HG03159 (cell line): ENCODE data around the gene UBE2H.
"Not testable (repeated sequence)": the region's sequence is repeated elsewhere in the genome, so short reads cannot be mapped to it uniquely, and the experiment has no call there.

Source experiments
- ATAC-seq: cut with Tn5 transposase; IDR thresholded peaks from one replicate; pipeline ENCODE4 v1.9.1; 2021; ENCODE audit warnings: mild to moderate bottlenecking, moderate library complexity; ENCODE audit not compliant: unreplicated experiment

Gene UBE2H

GRCh38 chr7:129952653-129953560 is at the start of gene UBE2H:
Gene UBE2H (minus strand): TSS chr7:129952960. CDS start chr7:129952555, 405 bp downstream.
- ATAC-seq: peak; percentile 63

GRCh38 chr7:129998446-129998845 is 45.7 kb upstream of the UBE2H start:
- ATAC-seq: no peak

GRCh38 chr7:129997285-129997684 is 44.5 kb upstream of the UBE2H start:
- ATAC-seq: no peak

- no peak for ATAC-seq
Observed at GRCh38 chr7:129993275-129993674, 40.5 kb upstream of the UBE2H start.

- ATAC-seq: no peak
Observed at GRCh38 chr7:129990403-129991192, 37.8 kb upstream of the UBE2H start.

GRCh38 chr7:129989466-129989865 is 36.7 kb upstream of the UBE2H start:
- no peak for ATAC-seq

- ATAC-seq: no peak
Observed at GRCh38 chr7:129986600-129986999, 33.8 kb upstream of the UBE2H start.

- ATAC-seq: no peak
Observed at GRCh38 chr7:129980667-129981066, 27.9 kb upstream of the UBE2H start.

- no peak for ATAC-seq
Observed at GRCh38 chr7:129975309-129975708, 22.5 kb upstream of the UBE2H start.

GRCh38 chr7:129970816-129971215 is 18.1 kb upstream of the UBE2H start:
- no peak for ATAC-seq

GRCh38 chr7:129969881-129970446 is 17.2 kb upstream of the UBE2H start:
- no peak for ATAC-seq

GRCh38 chr7:129968592-129969383 is 16.0 kb upstream of the UBE2H start:
- ATAC-seq: no peak

- not testable (repeated sequence) for ATAC-seq
Observed at GRCh38 chr7:129960204-129960475, 7.4 kb upstream of the UBE2H start.

GRCh38 chr7:129959471-129960203 is 6.9 kb upstream of the UBE2H start:
- ATAC-seq: no peak

GRCh38 chr7:129958643-129959470 is 6.1 kb upstream of the UBE2H start:
- no peak for ATAC-seq

GRCh38 chr7:129955993-129956543 is 3.3 kb upstream of the UBE2H start:
- ATAC-seq: no peak

- ATAC-seq: peak; percentile 10
Observed at GRCh38 chr7:129952086-129952652, 591 bp downstream of the UBE2H start.

GRCh38 chr7:129951226-129952085 is 1.3 kb downstream of the UBE2H start:
- no peak for ATAC-seq
